H1 (cell line): ENCODE results near the gene FABP6. TPM values are rescaled to one million over a fixed set of nuclear protein-coding genes. Genes with fewer than 3 reads are reported as not detected.

ENCODE experiments used
- POLR2AphosphoS5 ChIP-seq: IDR thresholded peaks from 2 replicates; pipeline ENCODE4 v1.6.1; 2011; ENCODE audit warnings: low read depth, low read length
- SP4 ChIP-seq: IDR thresholded peaks from 2 replicates; pipeline ENCODE4 v1.6.1; 2012; ENCODE audit warnings: low read length, inconsistent platforms
- polyA plus RNA-seq, 7 experiments: library from polyadenylated mRNA; depleted of rRNA in 3 of 7; stranded (reverse) in 5 of 7; unstranded in 2 of 7; fragments of >200 nt in 5 of 7; fragments of 200-250 nt in 2 of 7; gene quantifications; 1 replicate in 5 of 7; 2 replicates in 1 of 7; 4 replicates in 1 of 7; pipeline versions ENCODE4 v1.2.1 to v1.2.3, GENCODE V29; 2011 to 2013; ENCODE audit warnings: missing spikeins in 2 of 7, mixed read lengths in 2 of 7
- total RNA-seq: library from RNA; stranded (reverse); fragmentation: NEBNext Ultra II Directional; extraction: Animal tissue kit (Norgen Biotek cat#: 25700); gene quantifications from 2 replicates; pipeline ENCODE4 v1.2.1, GENCODE V29; 2021
- TF ChIP-seq, protein P1 (sequence below): fragments of 300-600 bp; sonication (generic); IDR thresholded peaks from 2 replicates; pipeline ENCODE4 v1.7.1; 2012; ENCODE audit warnings: low read length, moderate library complexity, mild to moderate bottlenecking, inconsistent platforms; ENCODE audit not compliant: insufficient replicate concordance

The FABP6 gene
- total and polyA plus RNA-seq, 2 of the 8 experiments (the other 6 are each of a cell fraction or from before 2014, with no cell fraction given): 4.8 to 6.1 TPM

DNA sequence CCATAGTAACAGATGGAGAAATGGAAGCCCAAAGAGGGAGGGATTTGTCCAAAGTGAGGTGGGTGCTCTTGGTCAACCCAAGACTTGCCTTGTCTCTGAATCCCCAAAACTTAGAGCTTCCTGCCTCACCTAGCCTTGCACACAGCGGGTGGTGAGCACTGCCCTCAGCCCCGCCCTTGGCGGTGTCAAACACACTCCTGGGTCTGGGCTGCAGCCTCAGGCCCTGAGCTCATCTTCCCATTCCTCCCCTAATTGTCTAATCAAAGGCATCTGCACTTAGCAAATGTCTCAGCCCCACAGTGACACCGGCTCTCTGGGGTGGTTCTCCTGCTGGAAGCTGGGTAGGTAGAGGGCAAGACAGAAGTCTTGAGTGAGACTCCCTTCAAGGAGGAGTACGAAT lies 20.9 kb downstream of the FABP6 start (continued):
- TF ChIP-seq, protein P1, sequence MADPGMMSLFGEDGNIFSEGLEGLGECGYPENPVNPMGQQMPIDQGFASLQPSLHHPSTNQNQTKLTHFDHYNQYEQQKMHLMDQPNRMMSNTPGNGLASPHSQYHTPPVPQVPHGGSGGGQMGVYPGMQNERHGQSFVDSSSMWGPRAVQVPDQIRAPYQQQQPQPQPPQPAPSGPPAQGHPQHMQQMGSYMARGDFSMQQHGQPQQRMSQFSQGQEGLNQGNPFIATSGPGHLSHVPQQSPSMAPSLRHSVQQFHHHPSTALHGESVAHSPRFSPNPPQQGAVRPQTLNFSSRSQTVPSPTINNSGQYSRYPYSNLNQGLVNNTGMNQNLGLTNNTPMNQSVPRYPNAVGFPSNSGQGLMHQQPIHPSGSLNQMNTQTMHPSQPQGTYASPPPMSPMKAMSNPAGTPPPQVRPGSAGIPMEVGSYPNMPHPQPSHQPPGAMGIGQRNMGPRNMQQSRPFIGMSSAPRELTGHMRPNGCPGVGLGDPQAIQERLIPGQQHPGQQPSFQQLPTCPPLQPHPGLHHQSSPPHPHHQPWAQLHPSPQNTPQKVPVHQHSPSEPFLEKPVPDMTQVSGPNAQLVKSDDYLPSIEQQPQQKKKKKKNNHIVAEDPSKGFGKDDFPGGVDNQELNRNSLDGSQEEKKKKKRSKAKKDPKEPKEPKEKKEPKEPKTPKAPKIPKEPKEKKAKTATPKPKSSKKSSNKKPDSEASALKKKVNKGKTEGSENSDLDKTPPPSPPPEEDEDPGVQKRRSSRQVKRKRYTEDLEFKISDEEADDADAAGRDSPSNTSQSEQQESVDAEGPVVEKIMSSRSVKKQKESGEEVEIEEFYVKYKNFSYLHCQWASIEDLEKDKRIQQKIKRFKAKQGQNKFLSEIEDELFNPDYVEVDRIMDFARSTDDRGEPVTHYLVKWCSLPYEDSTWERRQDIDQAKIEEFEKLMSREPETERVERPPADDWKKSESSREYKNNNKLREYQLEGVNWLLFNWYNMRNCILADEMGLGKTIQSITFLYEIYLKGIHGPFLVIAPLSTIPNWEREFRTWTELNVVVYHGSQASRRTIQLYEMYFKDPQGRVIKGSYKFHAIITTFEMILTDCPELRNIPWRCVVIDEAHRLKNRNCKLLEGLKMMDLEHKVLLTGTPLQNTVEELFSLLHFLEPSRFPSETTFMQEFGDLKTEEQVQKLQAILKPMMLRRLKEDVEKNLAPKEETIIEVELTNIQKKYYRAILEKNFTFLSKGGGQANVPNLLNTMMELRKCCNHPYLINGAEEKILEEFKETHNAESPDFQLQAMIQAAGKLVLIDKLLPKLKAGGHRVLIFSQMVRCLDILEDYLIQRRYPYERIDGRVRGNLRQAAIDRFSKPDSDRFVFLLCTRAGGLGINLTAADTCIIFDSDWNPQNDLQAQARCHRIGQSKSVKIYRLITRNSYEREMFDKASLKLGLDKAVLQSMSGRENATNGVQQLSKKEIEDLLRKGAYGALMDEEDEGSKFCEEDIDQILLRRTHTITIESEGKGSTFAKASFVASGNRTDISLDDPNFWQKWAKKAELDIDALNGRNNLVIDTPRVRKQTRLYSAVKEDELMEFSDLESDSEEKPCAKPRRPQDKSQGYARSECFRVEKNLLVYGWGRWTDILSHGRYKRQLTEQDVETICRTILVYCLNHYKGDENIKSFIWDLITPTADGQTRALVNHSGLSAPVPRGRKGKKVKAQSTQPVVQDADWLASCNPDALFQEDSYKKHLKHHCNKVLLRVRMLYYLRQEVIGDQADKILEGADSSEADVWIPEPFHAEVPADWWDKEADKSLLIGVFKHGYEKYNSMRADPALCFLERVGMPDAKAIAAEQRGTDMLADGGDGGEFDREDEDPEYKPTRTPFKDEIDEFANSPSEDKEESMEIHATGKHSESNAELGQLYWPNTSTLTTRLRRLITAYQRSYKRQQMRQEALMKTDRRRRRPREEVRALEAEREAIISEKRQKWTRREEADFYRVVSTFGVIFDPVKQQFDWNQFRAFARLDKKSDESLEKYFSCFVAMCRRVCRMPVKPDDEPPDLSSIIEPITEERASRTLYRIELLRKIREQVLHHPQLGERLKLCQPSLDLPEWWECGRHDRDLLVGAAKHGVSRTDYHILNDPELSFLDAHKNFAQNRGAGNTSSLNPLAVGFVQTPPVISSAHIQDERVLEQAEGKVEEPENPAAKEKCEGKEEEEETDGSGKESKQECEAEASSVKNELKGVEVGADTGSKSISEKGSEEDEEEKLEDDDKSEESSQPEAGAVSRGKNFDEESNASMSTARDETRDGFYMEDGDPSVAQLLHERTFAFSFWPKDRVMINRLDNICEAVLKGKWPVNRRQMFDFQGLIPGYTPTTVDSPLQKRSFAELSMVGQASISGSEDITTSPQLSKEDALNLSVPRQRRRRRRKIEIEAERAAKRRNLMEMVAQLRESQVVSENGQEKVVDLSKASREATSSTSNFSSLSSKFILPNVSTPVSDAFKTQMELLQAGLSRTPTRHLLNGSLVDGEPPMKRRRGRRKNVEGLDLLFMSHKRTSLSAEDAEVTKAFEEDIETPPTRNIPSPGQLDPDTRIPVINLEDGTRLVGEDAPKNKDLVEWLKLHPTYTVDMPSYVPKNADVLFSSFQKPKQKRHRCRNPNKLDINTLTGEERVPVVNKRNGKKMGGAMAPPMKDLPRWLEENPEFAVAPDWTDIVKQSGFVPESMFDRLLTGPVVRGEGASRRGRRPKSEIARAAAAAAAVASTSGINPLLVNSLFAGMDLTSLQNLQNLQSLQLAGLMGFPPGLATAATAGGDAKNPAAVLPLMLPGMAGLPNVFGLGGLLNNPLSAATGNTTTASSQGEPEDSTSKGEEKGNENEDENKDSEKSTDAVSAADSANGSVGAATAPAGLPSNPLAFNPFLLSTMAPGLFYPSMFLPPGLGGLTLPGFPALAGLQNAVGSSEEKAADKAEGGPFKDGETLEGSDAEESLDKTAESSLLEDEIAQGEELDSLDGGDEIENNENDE: no peak
- TF ChIP-seq POLR2AphosphoS5 (no peak), SP4 (no peak)
